ENCODE results near the gene TGFB1I1. TPM values are rescaled to one million over a fixed set of nuclear protein-coding genes. Genes with fewer than 3 reads are reported as not detected.

Gene TGFB1I1
- total and polyA plus RNA-seq, 2 of the 13 experiments (the other 11 are each of a cell fraction or from before 2014, with no cell fraction given), result 0.80 to 2.9 TPM

- TF ChIP-seq MATR3 (CRISPR knock-in tag; IDR thresholded peaks at IDR 0.05) (no peak), ZNF564 (CRISPR knock-in tag; IDR thresholded peaks at IDR 0.05) (no peak), CSRNP2 (CRISPR knock-in tag; conservative IDR thresholded peaks at IDR 0.05; ENCODE audit: low read depth) (no peak), ZFP37 (CRISPR knock-in tag; IDR thresholded peaks at IDR 0.05; ENCODE audit: borderline replicate concordance) (no peak), ZSCAN21 (CRISPR knock-in tag; IDR thresholded peaks at IDR 0.05; ENCODE audit: borderline replicate concordance) (no peak; the same call in 1 of the 2 replicates), SKI (IDR thresholded peaks at IDR 0.05; ENCODE audit: partially characterized antibody) (peak; percentile 25), NFKBIZ (CRISPR knock-in tag; IDR thresholded peaks at IDR 0.05) (peak; percentile 36; the same call in 1 of the 2 replicates), BRCA1 (CRISPR knock-in tag; IDR thresholded peaks at IDR 0.05) (no peak), ZBTB1 (CRISPR knock-in tag; IDR thresholded peaks at IDR 0.05; ENCODE audit: borderline replicate concordance) (no peak), POLR2G (IDR thresholded peaks at IDR 0.05; ENCODE audit: low read depth, low read length) (peak; percentile 60), PITX1 (CRISPR knock-in tag; IDR thresholded peaks at IDR 0.05) (peak; percentile 77), BRF2 (CRISPR knock-in tag; IDR thresholded peaks at IDR 0.05) (no peak), TBL1XR1 (IDR thresholded peaks at IDR 0.05; ENCODE audit: borderline replicate concordance, low read length, partially characterized antibody) (no peak), SMAD3 (CRISPR knock-in tag; IDR thresholded peaks at IDR 0.05) (no peak), ZBTB7B (CRISPR knock-in tag; IDR thresholded peaks at IDR 0.05) (peak; percentile 76; the same call in 1 of the 2 replicates), ZMYM3 (CRISPR knock-in tag; IDR thresholded peaks at IDR 0.05) (peak; percentile 83), ISL2 (CRISPR knock-in tag; IDR thresholded peaks at IDR 0.05) (peak; percentile 39; the same call in 1 of the 2 replicates), ZNF205 (CRISPR knock-in tag; IDR thresholded peaks at IDR 0.05) (peak; percentile 97), PHF8 (CRISPR knock-in tag; IDR thresholded peaks at IDR 0.05) (no peak)
- TF ChIP-seq, protein P1, sequence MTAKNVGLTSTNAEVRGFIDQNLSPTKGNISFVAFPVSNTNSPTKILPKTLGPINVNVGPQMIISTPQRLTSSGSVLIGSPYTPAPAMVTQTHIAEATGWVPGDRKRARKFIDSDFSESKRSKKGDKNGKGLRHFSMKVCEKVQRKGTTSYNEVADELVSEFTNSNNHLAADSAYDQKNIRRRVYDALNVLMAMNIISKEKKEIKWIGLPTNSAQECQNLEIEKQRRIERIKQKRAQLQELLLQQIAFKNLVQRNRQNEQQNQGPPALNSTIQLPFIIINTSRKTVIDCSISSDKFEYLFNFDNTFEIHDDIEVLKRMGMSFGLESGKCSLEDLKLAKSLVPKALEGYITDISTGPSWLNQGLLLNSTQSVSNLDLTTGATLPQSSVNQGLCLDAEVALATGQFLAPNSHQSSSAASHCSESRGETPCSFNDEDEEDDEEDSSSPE (CRISPR knock-in tag; IDR thresholded peaks at IDR 0.05), result no peak; the same call in 1 of the 2 replicates
- TF ChIP-seq, protein P2, sequence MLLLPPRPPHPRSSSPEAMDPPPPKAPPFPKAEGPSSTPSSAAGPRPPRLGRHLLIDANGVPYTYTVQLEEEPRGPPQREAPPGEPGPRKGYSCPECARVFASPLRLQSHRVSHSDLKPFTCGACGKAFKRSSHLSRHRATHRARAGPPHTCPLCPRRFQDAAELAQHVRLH (CRISPR knock-in tag; IDR thresholded peaks at IDR 0.05; ENCODE audit: borderline replicate concordance, low read depth), result peak; percentile 43; the same call in 1 of the 2 replicates
- TF ChIP-seq, protein P3, sequence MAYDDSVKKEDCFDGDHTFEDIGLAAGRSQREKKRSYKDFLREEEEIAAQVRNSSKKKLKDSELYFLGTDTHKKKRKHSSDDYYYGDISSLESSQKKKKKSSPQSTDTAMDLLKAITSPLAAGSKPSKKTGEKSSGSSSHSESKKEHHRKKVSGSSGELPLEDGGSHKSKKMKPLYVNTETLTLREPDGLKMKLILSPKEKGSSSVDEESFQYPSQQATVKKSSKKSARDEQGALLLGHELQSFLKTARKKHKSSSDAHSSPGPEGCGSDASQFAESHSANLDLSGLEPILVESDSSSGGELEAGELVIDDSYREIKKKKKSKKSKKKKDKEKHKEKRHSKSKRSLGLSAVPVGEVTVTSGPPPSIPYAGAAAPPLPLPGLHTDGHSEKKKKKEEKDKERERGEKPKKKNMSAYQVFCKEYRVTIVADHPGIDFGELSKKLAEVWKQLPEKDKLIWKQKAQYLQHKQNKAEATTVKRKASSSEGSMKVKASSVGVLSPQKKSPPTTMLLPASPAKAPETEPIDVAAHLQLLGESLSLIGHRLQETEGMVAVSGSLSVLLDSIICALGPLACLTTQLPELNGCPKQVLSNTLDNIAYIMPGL (CRISPR knock-in tag; IDR thresholded peaks at IDR 0.05; ENCODE audit: borderline replicate concordance in 1 of 2, low read depth in 1 of 2), result no peak; a peak in 1 of 4 replicates
- TF ChIP-seq, protein P4, sequence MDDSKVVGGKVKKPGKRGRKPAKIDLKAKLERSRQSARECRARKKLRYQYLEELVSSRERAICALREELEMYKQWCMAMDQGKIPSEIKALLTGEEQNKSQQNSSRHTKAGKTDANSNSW (CRISPR knock-in tag; IDR thresholded peaks at IDR 0.05; ENCODE audit: borderline replicate concordance), result no peak; the same call in 1 of the 2 replicates
These were observed 18.4 kb upstream of the TGFB1I1 start (continued) for GRCh38 chr16:31453255-31454204.
